ENCODE data around the gene TSPAN18. TPM values are rescaled to one million over a fixed set of nuclear protein-coding genes. Genes with fewer than 3 reads are reported as not detected.

TSPAN18 gene
- total RNA-seq, 1 donor from 2014 or later = 25.7 TPM

- TF ChIP-seq CTCF (IDR thresholded peaks at IDR 0.05; ENCODE audit: unreplicated experiment) = no peak
- Mint-ChIP-seq H3K4me3 (ENCODE audit: low read depth) (no peak overlapping the region), H3K27me3 (no peaks in the 10 kb centered on the region), H3K36me3 (ENCODE audit: insufficient read depth) (peaks cover 3% of the 10 kb centered on the region), H3K9me3 (ENCODE audit: low read depth) (no peaks in the 10 kb centered on the region), H3K4me1 (ENCODE audit: low read depth) (peaks cover 3% of the 10 kb centered on the region), H3K27ac (no peak overlapping the region)
- no peak for DNase-seq (ENCODE audit: low spot score, unreplicated experiment)
These were observed 199.3 kb downstream of the TSPAN18 start for GRCh38 chr11:44926036-44926435.

GRCh38 chr11:44927174-44927661 is 200.5 kb downstream of the TSPAN18 start:
- H3K4me1 Mint-ChIP-seq (ENCODE audit: low read depth) = peaks cover 3% of the 10 kb centered on the region
- TF ChIP-seq CTCF (IDR thresholded peaks at IDR 0.05; ENCODE audit: unreplicated experiment) = peak; percentile 95
- H3K27ac Mint-ChIP-seq = no peak overlapping the region
- peaks cover 3% of the 10 kb centered on the region for H3K36me3 Mint-ChIP-seq (ENCODE audit: insufficient read depth)
- H3K27me3 Mint-ChIP-seq = no peaks in the 10 kb centered on the region
- H3K9me3 Mint-ChIP-seq (ENCODE audit: low read depth) = no peaks in the 10 kb centered on the region
- no peak overlapping the region for H3K4me3 Mint-ChIP-seq (ENCODE audit: low read depth)
- DNase-seq (ENCODE audit: low spot score, unreplicated experiment) = peak; percentile 76

- TF ChIP-seq CTCF (IDR thresholded peaks at IDR 0.05; ENCODE audit: unreplicated experiment) = no peak
- Mint-ChIP-seq H3K9me3 (ENCODE audit: low read depth) (no peaks in the 10 kb centered on the region), H3K4me3 (ENCODE audit: low read depth) (no peak overlapping the region), H3K27ac (peak overlapping the region; percentile 76), H3K27me3 (no peaks in the 10 kb centered on the region), H3K36me3 (ENCODE audit: insufficient read depth) (peaks cover 3% of the 10 kb centered on the region), H3K4me1 (ENCODE audit: low read depth) (peaks cover 3% of the 10 kb centered on the region)
- no peak for DNase-seq (ENCODE audit: low spot score, unreplicated experiment)
These were observed 201.4 kb downstream of the TSPAN18 start for GRCh38 chr11:44928144-44928543.

GRCh38 chr11:44928816-44929215 is 202.1 kb downstream of the TSPAN18 start:
- H3K36me3 Mint-ChIP-seq (ENCODE audit: insufficient read depth) = peaks cover 3% of the 10 kb centered on the region
- DNase-seq (ENCODE audit: low spot score, unreplicated experiment) = no peak
- peaks cover 3% of the 10 kb centered on the region for H3K4me1 Mint-ChIP-seq (ENCODE audit: low read depth)
- H3K27ac Mint-ChIP-seq = peak overlapping the region; percentile 76
- no peak for TF ChIP-seq CTCF (IDR thresholded peaks at IDR 0.05; ENCODE audit: unreplicated experiment)
- no peaks in the 10 kb centered on the region for H3K9me3 Mint-ChIP-seq (ENCODE audit: low read depth)
- no peak overlapping the region for H3K4me3 Mint-ChIP-seq (ENCODE audit: low read depth)
- no peaks in the 10 kb centered on the region for H3K27me3 Mint-ChIP-seq

GRCh38 chr11:44930588-44931302 is 204.0 kb downstream of the TSPAN18 start:
- no peak for TF ChIP-seq CTCF (IDR thresholded peaks at IDR 0.05; ENCODE audit: unreplicated experiment)
- peaks cover 3% of the 10 kb centered on the region for H3K4me1 Mint-ChIP-seq (ENCODE audit: low read depth)
- H3K27ac Mint-ChIP-seq = peak overlapping the region; percentile 48
- no peak overlapping the region for H3K4me3 Mint-ChIP-seq (ENCODE audit: low read depth)
- peaks cover 9% of the 10 kb centered on the region for H3K36me3 Mint-ChIP-seq (ENCODE audit: insufficient read depth)
- no peaks in the 10 kb centered on the region for H3K9me3 Mint-ChIP-seq (ENCODE audit: low read depth)
- H3K27me3 Mint-ChIP-seq = no peaks in the 10 kb centered on the region
- no peak for DNase-seq (ENCODE audit: low spot score, unreplicated experiment)
